Pons (tissue), 1 donor: ENCODE measurements around the gene NXT1.
"Not testable (repeated sequence)": the region's sequence is repeated elsewhere in the genome, so short reads cannot be mapped to it uniquely, and the experiment has no call there.

Source experiments
- DNase-seq: peaks from one replicate; pipeline ENCODE4 v3.0.0-alpha.2; 2016; ENCODE audit warnings: low spot score

Gene NXT1

GRCh38 chr20:23350196-23350903, at the start of gene NXT1:
Gene NXT1, plus strand, starts transcription at chr20:23350791. Its CDS starts 3,251 bp downstream, at chr20:23354042.
- peak; percentile 99 for DNase-seq

GRCh38 chr20:23301436-23302050, 49.0 kb upstream of the NXT1 start:
- no peak for DNase-seq

GRCh38 chr20:23302386-23302785, 48.2 kb upstream of the NXT1 start:
- DNase-seq: no peak

GRCh38 chr20:23302801-23303200, 47.8 kb upstream of the NXT1 start:
- DNase-seq: no peak

- no peak for DNase-seq
Measured at GRCh38 chr20:23303325-23304102, 47.1 kb upstream of the NXT1 start.

GRCh38 chr20:23304616-23305015, 46.0 kb upstream of the NXT1 start:
- no peak for DNase-seq

GRCh38 chr20:23305098-23305497, 45.5 kb upstream of the NXT1 start:
- DNase-seq: no peak

- not testable (repeated sequence) for DNase-seq
Measured at GRCh38 chr20:23307393-23307792, 43.2 kb upstream of the NXT1 start.

GRCh38 chr20:23308024-23308423, 42.6 kb upstream of the NXT1 start:
- DNase-seq: no peak

GRCh38 chr20:23308908-23309307, 41.7 kb upstream of the NXT1 start:
- DNase-seq: no peak

- DNase-seq: no peak
Measured at GRCh38 chr20:23309781-23310180, 40.8 kb upstream of the NXT1 start.

- no peak for DNase-seq
Measured at GRCh38 chr20:23311947-23312506, 38.6 kb upstream of the NXT1 start.

- no peak for DNase-seq
Measured at GRCh38 chr20:23313271-23313670, 37.3 kb upstream of the NXT1 start.

GRCh38 chr20:23314699-23315098, 35.9 kb upstream of the NXT1 start:
- no peak for DNase-seq

GRCh38 chr20:23315099-23315498, 35.5 kb upstream of the NXT1 start:
- no peak for DNase-seq

- no peak for DNase-seq
Measured at GRCh38 chr20:23316626-23317025, 34.0 kb upstream of the NXT1 start.

- no peak for DNase-seq
Measured at GRCh38 chr20:23317081-23317480, 33.5 kb upstream of the NXT1 start.

- DNase-seq: no peak
Measured at GRCh38 chr20:23318347-23318746, 32.2 kb upstream of the NXT1 start.

GRCh38 chr20:23320317-23320716, 30.3 kb upstream of the NXT1 start:
- DNase-seq: no peak

GRCh38 chr20:23325107-23325506, 25.5 kb upstream of the NXT1 start:
- no peak for DNase-seq

GRCh38 chr20:23326774-23327173, 23.8 kb upstream of the NXT1 start:
- DNase-seq: no peak

GRCh38 chr20:23327617-23328333, 22.8 kb upstream of the NXT1 start:
- DNase-seq: no peak
